ENCODE data around the gene ASIC4. TPM values are rescaled to one million over a fixed set of nuclear protein-coding genes. Genes with fewer than 3 reads are reported as not detected.
A peak's percentile ranks its signal among the peaks of the same experiment; 100 is the strongest.

Gene ASIC4
- polyA plus RNA-seq (ENCODE audit: insufficient read depth in 1 of 5, insufficient read length in 5 of 5, low replicate concordance in 1 of 5): under 1 TPM; 0.06 to 0.42 (median 0.22) TPM
- long read RNA-seq, donor 1: 0 reads
- long read RNA-seq, donor 2: 0 reads
- long read RNA-seq, donor 3: 0 reads
- long read RNA-seq, donor 4: 0 reads
- long read RNA-seq, donor 5: 0 reads
- long read RNA-seq, donor 6: 0 reads
- long read RNA-seq, donor 7: 0 reads
- long read RNA-seq, donor 8: 0 reads

GRCh38 chr2:219514196-219514761 lies at the start of gene ASIC4:
Gene ASIC4, plus strand, starts transcription at chr2:219514482. Its CDS starts 243 bp downstream, at chr2:219514725.
- no peak for DNase-seq

DNA sequence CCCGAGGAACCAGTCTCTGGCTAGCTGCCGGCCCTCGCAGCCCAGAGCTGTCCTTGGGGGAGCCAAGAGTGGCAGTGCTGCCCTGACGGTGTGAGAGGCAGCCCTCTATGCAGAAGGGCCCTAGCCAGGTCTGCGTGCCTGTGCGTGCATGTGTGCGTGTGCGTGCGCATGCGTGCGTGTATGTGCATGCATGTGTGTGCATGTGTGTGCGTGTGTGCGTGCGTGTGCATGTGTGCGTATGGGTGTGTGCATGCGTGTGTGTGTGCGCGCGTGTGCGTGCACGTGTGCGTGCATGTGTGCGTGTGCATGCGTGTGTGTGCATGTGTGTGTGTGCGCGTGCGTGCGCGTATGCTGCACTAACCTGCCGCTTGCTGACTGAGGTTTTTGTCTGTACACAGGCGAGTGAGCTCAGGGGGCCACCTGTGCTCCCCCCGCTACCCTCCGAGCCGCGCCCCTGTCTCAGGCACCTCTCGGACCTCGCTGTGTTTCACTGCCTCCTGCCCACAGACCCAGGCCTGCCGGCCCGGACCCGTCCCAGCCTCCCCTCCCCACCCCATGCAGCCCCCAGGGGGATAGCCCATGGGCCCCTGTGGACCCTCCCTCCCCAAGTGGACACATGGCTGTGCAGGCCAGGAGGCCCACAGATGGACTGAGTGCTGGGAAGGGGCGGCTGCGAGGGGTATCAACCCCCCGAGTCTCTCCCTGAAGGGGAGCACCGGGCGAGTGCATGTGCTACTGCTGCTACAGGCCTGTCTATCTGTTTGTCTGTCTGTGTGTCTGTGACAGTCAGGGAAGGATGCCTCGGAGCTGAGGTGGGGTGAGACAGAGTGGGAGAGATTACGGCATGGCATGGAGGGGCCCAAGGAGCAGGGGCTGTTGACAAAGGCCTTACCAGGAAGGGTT lies 48.4 kb upstream of the ASIC4 start:
- DNase-seq: no peak

DNA sequence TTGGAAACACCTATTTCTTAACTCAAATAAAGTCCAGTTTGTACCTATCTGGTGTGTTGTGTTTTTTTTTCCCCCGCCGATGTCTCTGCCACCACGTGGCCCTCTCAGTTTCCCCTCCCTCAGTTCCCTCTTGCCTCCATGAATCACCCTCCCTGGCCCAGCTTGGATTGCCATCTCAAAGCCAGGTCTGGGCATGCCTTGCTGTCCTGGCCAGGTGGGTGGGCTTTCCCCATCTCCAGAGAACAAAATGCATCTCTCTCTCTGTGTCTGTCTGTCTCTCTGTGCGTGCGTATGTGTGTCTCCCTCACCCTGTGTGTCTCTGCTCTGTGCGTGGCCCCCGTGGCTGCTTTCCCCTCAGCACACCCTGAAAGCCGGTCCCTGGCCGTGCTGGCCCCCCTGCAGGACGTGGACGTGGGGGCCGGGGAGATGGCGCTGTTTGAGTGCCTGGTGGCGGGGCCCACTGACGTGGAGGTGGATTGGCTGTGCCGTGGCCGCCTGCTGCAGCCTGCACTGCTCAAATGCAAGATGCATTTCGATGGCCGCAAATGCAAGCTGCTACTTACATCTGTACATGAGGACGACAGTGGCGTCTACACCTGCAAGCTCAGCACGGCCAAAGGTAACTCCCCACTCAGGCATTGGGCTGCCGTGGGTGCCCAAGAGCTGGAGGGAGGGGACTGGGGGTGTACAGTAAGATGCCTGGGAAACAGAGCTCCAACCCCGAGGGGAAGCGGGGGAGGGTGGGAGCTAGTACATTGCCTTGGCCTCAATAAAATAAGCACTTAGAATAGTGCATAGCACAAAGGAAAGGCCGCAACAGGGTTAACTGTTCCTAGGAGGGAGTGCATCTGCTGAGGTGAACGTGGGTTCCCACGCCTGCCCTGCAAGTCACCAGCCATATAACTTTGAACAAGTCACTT lies 47.2 kb upstream of the ASIC4 start:
- no peak for DNase-seq

GRCh38 chr2:219467736-219468075 lies 46.6 kb upstream of the ASIC4 start:
- DNase-seq: no peak

DNA sequence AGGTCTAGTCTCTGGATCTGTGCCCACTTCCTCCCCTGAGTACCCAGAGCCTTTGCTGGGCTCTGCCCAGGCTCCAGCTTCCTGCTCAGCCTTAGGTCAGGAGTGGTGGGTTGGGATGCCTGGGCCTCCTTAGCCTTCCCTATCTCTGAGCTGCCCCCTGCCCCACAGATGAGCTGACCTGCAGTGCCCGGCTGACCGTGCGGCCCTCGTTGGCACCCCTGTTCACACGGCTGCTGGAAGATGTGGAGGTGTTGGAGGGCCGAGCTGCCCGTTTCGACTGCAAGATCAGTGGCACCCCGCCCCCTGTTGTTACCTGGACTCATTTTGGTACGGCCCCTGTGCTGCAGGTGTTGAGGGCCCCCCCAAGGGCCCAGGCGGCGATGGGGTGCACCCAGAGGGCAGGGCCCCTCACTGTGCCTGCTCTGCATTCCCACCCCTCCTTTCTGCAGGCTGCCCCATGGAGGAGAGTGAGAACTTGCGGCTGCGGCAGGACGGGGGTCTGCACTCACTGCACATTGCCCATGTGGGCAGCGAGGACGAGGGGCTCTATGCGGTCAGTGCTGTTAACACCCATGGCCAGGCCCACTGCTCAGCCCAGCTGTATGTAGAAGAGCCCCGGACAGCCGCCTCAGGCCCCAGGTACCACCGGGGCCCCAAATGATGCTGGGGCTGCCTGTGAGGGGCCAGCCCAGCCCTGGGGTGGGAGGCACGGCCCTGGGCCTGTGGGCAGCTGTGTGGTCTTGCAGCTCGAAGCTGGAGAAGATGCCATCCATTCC lies 45.7 kb upstream of the ASIC4 start:
- DNase-seq: no peak

DNA sequence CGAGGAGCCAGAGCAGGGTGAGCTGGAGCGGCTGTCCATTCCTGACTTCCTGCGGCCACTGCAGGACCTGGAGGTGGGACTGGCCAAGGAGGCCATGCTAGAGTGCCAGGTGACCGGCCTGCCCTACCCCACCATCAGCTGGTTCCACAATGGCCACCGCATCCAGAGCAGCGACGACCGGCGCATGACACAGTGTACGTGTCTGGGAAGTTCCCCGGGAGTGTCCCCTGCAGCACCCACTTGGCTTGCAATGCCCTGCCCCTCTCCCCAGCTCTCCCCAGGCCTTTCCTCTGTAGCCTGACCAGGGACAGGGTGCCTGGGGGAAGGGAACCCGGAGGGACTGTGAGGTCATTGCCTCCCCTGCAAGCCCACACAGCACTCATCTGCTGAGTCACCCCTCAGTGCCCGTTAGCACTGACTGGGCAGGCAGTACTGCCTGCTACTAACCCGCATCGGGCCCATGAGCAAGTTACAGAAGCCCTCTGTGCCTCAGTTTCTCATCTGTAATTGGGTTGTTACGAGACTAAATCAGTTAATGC lies 45.0 kb upstream of the ASIC4 start:
- DNase-seq: no peak

- no peak for DNase-seq
Measured at GRCh38 chr2:219470429-219470828, 43.9 kb upstream of the ASIC4 start.

DNA sequence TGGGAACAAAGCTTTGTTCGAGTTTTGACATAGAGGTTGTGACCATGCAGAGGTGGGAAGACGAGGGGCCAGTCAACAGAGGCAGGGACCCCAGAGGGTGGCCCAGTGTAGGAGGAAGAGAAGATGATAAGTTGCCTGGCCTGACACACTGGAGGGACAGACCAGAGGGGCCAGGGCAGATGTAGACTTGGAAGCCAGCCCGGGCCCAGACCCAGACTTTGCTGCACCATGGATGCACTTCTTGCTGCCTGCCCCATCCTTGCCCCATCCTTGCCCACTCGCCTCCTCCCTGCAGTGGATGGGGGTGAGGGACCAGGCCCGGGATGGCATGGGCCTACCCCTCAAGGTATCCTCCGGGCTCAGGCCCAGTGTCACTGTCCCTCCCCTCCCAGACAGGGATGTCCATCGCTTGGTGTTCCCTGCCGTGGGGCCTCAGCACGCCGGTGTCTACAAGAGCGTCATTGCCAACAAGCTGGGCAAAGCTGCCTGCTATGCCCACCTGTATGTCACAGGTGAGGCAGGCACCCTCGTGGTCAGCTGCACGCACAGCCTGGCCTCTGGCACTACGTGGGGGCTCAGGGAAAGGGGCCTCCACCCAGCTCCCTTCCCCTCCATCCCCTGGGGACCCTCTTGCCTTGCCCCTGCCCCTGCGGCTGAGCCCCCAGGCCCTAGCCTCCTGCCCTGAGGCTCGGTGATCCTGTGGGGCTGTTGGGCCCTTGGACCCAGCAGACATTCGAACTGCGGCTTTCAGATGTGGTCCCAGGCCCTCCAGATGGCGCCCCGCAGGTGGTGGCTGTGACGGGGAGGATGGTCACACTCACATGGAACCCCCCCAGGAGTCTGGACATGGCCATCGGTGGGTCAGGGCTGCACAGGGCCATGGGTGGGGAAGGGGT lies 42.6 kb upstream of the ASIC4 start:
- DNase-seq: no peak

DNA sequence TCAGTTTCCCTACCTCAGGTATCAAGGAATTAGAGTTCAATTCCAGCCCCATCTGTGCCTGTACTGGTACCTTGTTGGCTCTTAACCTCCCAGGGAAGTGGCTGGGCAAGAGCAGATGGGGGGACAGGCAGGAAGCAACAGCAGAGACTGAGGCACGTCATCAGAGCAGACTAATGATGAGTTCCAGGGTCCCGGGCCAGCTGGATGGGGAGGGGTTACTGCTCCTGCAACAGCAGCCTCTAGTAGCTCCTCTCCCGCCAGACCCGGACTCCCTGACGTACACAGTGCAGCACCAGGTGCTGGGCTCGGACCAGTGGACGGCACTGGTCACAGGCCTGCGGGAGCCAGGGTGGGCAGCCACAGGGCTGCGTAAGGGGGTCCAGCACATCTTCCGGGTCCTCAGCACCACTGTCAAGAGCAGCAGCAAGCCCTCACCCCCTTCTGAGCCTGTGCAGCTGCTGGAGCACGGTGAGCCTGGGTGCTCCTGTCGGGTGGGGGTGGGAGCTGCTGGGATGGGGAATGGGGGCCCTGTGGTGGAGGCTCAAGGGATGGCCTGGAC lies 41.6 kb upstream of the ASIC4 start:
- no peak for DNase-seq

DNA sequence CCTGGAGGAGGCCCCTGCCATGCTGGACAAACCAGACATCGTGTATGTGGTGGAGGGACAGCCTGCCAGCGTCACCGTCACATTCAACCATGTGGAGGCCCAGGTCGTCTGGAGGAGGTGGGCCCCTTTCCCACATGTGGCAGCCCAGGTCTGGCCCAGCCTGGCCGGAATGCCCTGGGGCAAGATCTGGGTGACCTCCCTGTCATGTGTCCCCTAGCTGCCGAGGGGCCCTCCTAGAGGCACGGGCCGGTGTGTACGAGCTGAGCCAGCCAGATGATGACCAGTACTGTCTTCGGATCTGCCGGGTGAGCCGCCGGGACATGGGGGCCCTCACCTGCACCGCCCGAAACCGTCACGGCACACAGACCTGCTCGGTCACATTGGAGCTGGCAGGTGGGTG lies 40.8 kb upstream of the ASIC4 start:
- DNase-seq: no peak

- no peak for DNase-seq
Measured at GRCh38 chr2:219474285-219475060, 39.8 kb upstream of the ASIC4 start.

GRCh38 chr2:219475278-219475677 lies 39.0 kb upstream of the ASIC4 start:
- DNase-seq: no peak

GRCh38 chr2:219475697-219476651 lies 38.3 kb upstream of the ASIC4 start:
- peak in 1 of 2 donors; percentile 60 for DNase-seq

DNA sequence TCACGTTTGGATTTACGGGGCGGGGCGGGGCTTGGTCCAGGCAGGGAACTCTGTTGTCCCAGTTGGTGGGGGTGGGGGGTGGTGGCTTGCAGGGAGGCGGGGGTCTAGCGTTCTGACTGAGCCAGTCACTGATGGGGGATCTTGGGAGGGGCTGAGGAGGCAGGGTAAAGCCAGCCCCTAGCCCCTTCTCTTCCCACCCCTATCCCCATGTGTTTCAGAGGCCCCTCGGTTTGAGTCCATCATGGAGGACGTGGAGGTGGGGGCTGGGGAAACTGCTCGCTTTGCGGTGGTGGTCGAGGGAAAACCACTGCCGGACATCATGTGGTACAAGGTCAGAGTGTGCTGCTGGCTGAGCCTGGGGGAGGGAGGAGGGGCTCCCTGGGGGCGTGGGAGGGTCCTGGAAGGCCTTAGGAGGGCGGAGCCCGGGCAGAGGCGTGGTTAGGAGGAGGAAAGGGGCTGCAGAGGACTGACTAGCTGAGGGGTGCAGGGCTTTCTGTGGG lies 37.6 kb upstream of the ASIC4 start:
- no peak for DNase-seq

- DNase-seq: no peak
Measured at GRCh38 chr2:219477179-219477578, 37.1 kb upstream of the ASIC4 start.

DNA sequence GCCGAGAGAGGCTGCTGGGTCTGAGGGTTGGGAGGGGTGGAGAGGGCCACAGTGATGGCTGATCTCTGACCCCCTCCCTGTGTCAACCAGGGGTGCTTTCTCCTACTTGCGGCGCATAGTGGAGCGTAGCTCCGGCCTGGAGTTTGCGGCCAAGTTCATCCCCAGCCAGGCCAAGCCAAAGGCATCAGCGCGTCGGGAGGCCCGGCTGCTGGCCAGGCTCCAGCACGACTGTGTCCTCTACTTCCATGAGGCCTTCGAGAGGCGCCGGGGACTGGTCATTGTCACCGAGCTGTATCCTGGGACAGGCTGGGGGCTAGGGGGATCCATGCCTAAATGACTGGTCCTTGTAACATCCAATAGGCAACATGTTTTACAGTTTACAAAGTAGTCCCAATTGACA lies 36.5 kb upstream of the ASIC4 start:
- no peak for DNase-seq

GRCh38 chr2:219478916-219479315 lies 35.4 kb upstream of the ASIC4 start:
- DNase-seq: no peak
